GM12878 (cell line): ENCODE data around the gene ILKAP. TPM values are rescaled to one million over a fixed set of nuclear protein-coding genes. Genes with fewer than 3 reads are reported as not detected.
A peak's percentile ranks its signal among the peaks of the same experiment; 100 is the strongest.

ENCODE experiments used
- ATAC-seq: fragments of 200-7000 bp; cut with Tn5 transposase; 3 replicates; pipeline ENCODE4 v1.9.1; 2020; ENCODE audit warnings: mild to moderate bottlenecking, moderate library complexity
- BruUV-seq: library from RNA; stranded (reverse); fragments of 400-500 nt; replicated peaks from 2 replicates; lab custom pipeline; 2021; lab: Mats Ljungman, UMichigan
- CTCF ChIA-PET: fragments of 300-600 bp; sonication (Branson Sonifier 250); formaldehyde crosslinking; extraction: SDS; loops from one replicate; lab custom pipeline; 2021; ENCODE audit warnings: inconsistent platforms; lab: Yijun Ruan, JAX
- POLR2A ChIA-PET: fragments of 350-600 bp; formaldehyde crosslinking; extraction: SDS; loops from one replicate; lab custom pipeline; 2021; ENCODE audit warnings: inconsistent platforms; lab: Charles Lee
- RAD21 ChIA-PET: fragments of 300-600 bp; sonication (Branson Sonifier 250); formaldehyde crosslinking; loops from one replicate; lab custom pipeline; 2023; ENCODE audit warnings: antibody characterized with exemption; ENCODE audit not compliant: unreplicated experiment; lab: Charles Lee
- SMC1A ChIA-PET: fragments of 300-600 bp; sonication (Branson Sonifier 250); formaldehyde crosslinking; loops from one replicate; lab custom pipeline; 2023; ENCODE audit not compliant: unreplicated experiment, uncharacterized antibody; lab: Charles Lee
- DNase-seq: peaks from one replicate; pipeline ENCODE4 v3.0.0-alpha.2; 2011; ENCODE audit warnings: low read depth, low spot score
- FAIRE-seq: peaks from 3 replicates; lab custom pipeline; 2011; peaks lifted over from hg19 to GRCh38; lab: Jason Lieb, UNC
- H2AFZ ChIP-seq: 2 replicates; pipeline ENCODE4 v1.6.0; 2011; ENCODE audit warnings: low read depth, low read length, control low read depth; ENCODE audit not compliant: control insufficient read depth
- H3K27ac ChIP-seq: 2 replicates; pipeline ENCODE4 v1.5.1; 2011; ENCODE audit warnings: control low read depth; ENCODE audit not compliant: control insufficient read depth, insufficient read depth
- H3K27me3 ChIP-seq, 2 experiments: replicated peaks in 1 of 2; 2 replicates each; pipeline versions ENCODE4 v1.6.0 to v1.6.1; 2011; ENCODE audit warnings: low read length in 1 of 2; ENCODE audit not compliant: control insufficient read depth in 2 of 2, insufficient read depth in 2 of 2
- H3K36me3 ChIP-seq, 2 experiments: 2 replicates each; pipeline ENCODE4 v1.5.1; 2011; ENCODE audit warnings: low read length in 1 of 2; ENCODE audit not compliant: control insufficient read depth in 2 of 2, insufficient read depth in 2 of 2
- H3K4me1 ChIP-seq: 2 replicates; pipeline ENCODE4 v1.6.1; 2011; ENCODE audit warnings: mild to moderate bottlenecking, low read length, moderate library complexity, mixed read lengths; ENCODE audit not compliant: control insufficient read depth, insufficient read depth
- H3K4me2 ChIP-seq: 2 replicates; pipeline ENCODE4 v1.6.0; 2011; ENCODE audit warnings: control low read depth; ENCODE audit not compliant: control insufficient read depth, insufficient read depth
- H3K4me3 ChIP-seq: fragments of 200-600 bp; sonication (generic); 2 replicates; pipeline ENCODE4 v1.5.1; 2016
- H3K79me2 ChIP-seq: 2 replicates; pipeline ENCODE4 v1.6.0; 2011; ENCODE audit warnings: low read length; ENCODE audit not compliant: control insufficient read depth, insufficient read depth
- H3K9ac ChIP-seq: 2 replicates; pipeline ENCODE4 v1.8.0; 2011; ENCODE audit warnings: low read length, control low read depth, mixed read lengths; ENCODE audit not compliant: control insufficient read depth, insufficient read depth
- H3K9me3 ChIP-seq: replicated peaks from 3 replicates; pipeline ENCODE4 v1.5.1; 2011; ENCODE audit warnings: mild to moderate bottlenecking, low read length; ENCODE audit not compliant: control insufficient read depth, insufficient read depth
- H4K20me1 ChIP-seq: 2 replicates; pipeline ENCODE4 v1.6.0; 2011; ENCODE audit not compliant: control insufficient read depth, insufficient read depth
- JUNB ChIP-seq: IDR thresholded peaks from 2 replicates; pipeline ENCODE4 v1.6.1; 2016; ENCODE audit warnings: antibody characterized with exemption, mild to moderate bottlenecking
- MEF2B ChIP-seq: fragments of 450-650 bp; IDR thresholded peaks from 2 replicates; pipeline ENCODE4 v1.6.1; 2018; ENCODE audit warnings: mild to moderate bottlenecking, moderate library complexity; ENCODE audit not compliant: partially characterized antibody, poor library complexity, severe bottlenecking
- SPI1 ChIP-seq: IDR thresholded peaks from 2 replicates; pipeline ENCODE4 v1.6.1; 2011; ENCODE audit warnings: low read depth, mild to moderate bottlenecking, low read length, moderate library complexity, borderline replicate concordance; ENCODE audit not compliant: insufficient read depth
- ZNF274 ChIP-seq: IDR thresholded peaks from one replicate; pipeline ENCODE4 v1.8.0; 2011; ENCODE audit not compliant: insufficient read length, insufficient read depth
- WGBS: methylation state at CpG from one replicate; pipeline ENCODE4 v1.1.6; 2016; ENCODE audit warnings: low lambda C conversion rate; ENCODE audit not compliant: insufficient replicate concordance, insufficient coverage; ENCODE audit errors: missing lambda C conversion rate; 5-methylcytosine and 5-hydroxymethylcytosine counted together
- in situ Hi-C: fragments of 300-500 bp; cut with MboI; formaldehyde crosslinking; loops from 9 replicates; pipeline ENCODE4 v1.14.3; 2018; ENCODE audit warnings: mixed read lengths
- intact Hi-C: fragments of 100-400 bp; cut with micrococcal nuclease; formaldehyde crosslinking; loops from one replicate; pipeline ENCODE4 v1.14.2; 2022; ENCODE audit not compliant: unreplicated experiment
- polyA plus RNA-seq, 11 experiments: library from polyadenylated mRNA; depleted of rRNA in 4 of 11; unstranded in 6 of 11; stranded (reverse) in 5 of 11; fragments of >200 nt; fragmentation: Nextera tagmentation in 4 of 11; fragmentation: Illumina TruSeq in 1 of 11; extraction: Ambion mirVana in 4 of 11; extraction: Trizol in 1 of 11; gene quantifications; 1 replicate in 1 of 11; 2 replicates in 10 of 11; pipeline versions ENCODE4 v1.2.1 to v1.2.3, GENCODE V29; 2011 to 2016; ENCODE audit warnings: inconsistent platforms in 2 of 11, missing spikeins in 2 of 11, low read depth in 1 of 11
- total RNA-seq, 4 experiments: library from RNA; depleted of rRNA in 3 of 4; stranded (reverse); fragments of >200 nt in 3 of 4; fragmentation: Illumina TruSeq in 1 of 4; extraction: Trizol in 1 of 4; gene quantifications; 2 replicates each; pipeline versions ENCODE4 v1.2.1 to v1.2.3, GENCODE V29; 2013 to 2021
- TF ChIP-seq, protein P1 (sequence below): IDR thresholded peaks from 2 replicates; pipeline ENCODE4 v1.6.1; 2011; ENCODE audit warnings: mild to moderate bottlenecking, low read depth, low read length, moderate library complexity; ENCODE audit not compliant: insufficient replicate concordance
- TF ChIP-seq, protein P2 (sequence below): IDR thresholded peaks from 2 replicates; pipeline ENCODE4 v1.6.1; 2012; ENCODE audit warnings: low read depth, low read length, improper control_type of control experiment
- TF ChIP-seq, protein P3 (sequence below): IDR thresholded peaks from 2 replicates; pipeline ENCODE4 v1.6.1; 2012; ENCODE audit warnings: mild to moderate bottlenecking, low read depth, low read length

The ILKAP gene
- total and polyA plus RNA-seq, 10 of the 15 experiments (the other 5 are each of a cell fraction or from before 2014, with no cell fraction given), result 4.2 to 65.3 (median 37.3) TPM

DNA sequence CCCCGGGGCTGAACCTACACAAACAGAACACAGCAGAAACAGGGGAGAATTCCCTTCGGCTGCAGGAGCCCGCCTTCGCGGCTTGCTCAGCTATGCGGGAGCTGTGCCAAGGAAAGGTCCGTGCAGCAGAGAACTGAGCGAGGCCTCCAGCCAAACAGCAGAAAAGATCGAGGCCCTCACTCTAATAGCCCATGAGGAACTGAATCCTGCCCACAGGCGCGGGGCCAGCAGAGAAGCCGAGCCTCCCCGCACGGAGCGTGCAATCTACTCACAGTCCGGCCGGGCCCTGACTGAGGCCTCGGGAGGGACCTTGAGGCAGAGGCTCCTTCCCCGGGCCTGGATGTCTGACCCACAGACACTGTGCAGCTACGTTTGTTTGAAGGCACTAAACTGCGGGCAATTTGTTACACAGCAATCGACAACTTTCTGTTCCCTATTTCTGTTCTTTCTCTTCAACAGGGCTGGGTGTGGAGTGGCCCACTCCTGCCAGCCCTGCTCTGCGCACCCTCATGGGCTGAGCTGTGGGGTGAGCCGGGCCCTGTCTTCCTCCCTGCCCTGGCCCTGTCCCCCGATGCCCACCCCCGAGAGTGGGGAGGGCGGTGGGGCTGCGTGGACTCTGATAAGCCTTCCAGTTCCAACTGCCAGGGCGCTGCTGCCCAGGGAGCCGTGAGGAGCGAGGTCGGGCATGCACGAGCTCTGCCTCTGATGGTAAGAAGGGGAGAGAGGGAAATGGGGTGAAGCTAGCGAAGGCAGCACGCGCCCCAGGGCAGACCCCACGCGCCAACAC is 22.6 kb upstream of the ILKAP start:
- H3K9ac ChIP-seq, result no peak overlapping the region
- RAD21 ChIA-PET, result no interaction called here
- no peak overlapping the region for H3K27ac ChIP-seq
- WGBS, result 68% methylated on average over 35 of the region's 38 CpGs
- H3K36me3 ChIP-seq, result no peaks in the 10 kb centered on the region
- BruUV-seq, result no TSS peak
- CTCF ChIA-PET, result no interaction called here
- in situ Hi-C loops (no loop called here), intact Hi-C loops (no loop called here)
- H3K27me3 ChIP-seq, result no peaks in the 10 kb centered on the region; a peak in 4 of 4 replicates
- H3K4me2 ChIP-seq, result no peak overlapping the region
- no peaks in the 10 kb centered on the region for H3K9me3 ChIP-seq
- no peaks in the 10 kb centered on the region for H3K79me2 ChIP-seq
- SMC1A ChIA-PET, result no interaction called here
- POLR2A ChIA-PET, result no interaction called here
- H3K4me3 ChIP-seq, result no peak overlapping the region
- no peak overlapping the region for H2AFZ ChIP-seq
- ATAC-seq, result peak; percentile 70
- H4K20me1 ChIP-seq, result no peaks in the 10 kb centered on the region
- no peaks in the 10 kb centered on the region for H3K4me1 ChIP-seq
- no peak for DNase-seq
- FAIRE-seq, result no peak
- TF ChIP-seq SPI1, result peak; percentile 41; the same call in 1 of the 2 replicates
- TF ChIP-seq, protein P1, sequence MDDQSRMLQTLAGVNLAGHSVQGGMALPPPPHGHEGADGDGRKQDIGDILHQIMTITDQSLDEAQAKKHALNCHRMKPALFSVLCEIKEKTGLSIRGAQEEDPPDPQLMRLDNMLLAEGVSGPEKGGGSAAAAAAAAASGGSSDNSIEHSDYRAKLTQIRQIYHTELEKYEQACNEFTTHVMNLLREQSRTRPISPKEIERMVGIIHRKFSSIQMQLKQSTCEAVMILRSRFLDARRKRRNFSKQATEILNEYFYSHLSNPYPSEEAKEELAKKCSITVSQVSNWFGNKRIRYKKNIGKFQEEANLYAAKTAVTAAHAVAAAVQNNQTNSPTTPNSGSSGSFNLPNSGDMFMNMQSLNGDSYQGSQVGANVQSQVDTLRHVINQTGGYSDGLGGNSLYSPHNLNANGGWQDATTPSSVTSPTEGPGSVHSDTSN, result no peak

DNA sequence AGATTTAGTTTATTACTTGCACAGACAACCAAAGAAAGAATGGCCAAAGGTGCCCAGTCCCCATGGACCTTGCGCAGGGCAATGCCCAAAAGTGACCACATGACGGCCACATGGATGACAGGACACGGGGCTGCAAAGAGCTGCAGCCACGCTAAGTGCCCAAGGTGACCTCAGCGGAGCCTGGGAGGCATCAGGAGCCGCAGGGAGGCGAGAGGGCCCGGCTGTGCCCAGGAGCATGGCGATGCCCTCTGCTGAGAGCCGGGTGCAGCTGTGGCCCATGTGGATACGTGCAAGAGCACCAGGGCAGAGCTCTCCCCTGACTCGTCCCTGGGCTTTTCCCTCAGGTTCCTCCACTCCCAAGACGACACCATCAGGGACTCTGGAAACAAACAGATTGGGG is 21.6 kb upstream of the ILKAP start:
- H4K20me1 ChIP-seq, result no peaks in the 10 kb centered on the region
- WGBS, result 50% methylated on average over 13 of the region's 13 CpGs
- POLR2A ChIA-PET, result no interaction called here
- H3K4me2 ChIP-seq, result no peak overlapping the region
- H3K4me3 ChIP-seq, result no peak overlapping the region
- H3K9ac ChIP-seq, result no peak overlapping the region
- H3K9me3 ChIP-seq, result no peaks in the 10 kb centered on the region
- ATAC-seq (no peak), DNase-seq (no peak), FAIRE-seq (no peak)
- intact Hi-C loops, result no loop called here
- SMC1A ChIA-PET, result no interaction called here
- no peaks in the 10 kb centered on the region for H3K4me1 ChIP-seq
- in situ Hi-C loops, result no loop called here
- H2AFZ ChIP-seq, result no peak overlapping the region
- H3K27ac ChIP-seq, result no peak overlapping the region
- BruUV-seq, result no TSS peak
- no peaks in the 10 kb centered on the region; a peak in 2 of 4 replicates for H3K27me3 ChIP-seq
- H3K79me2 ChIP-seq, result no peaks in the 10 kb centered on the region
- CTCF ChIA-PET, result no interaction called here
- RAD21 ChIA-PET, result no interaction called here
- H3K36me3 ChIP-seq, result no peaks in the 10 kb centered on the region
- TF ChIP-seq, protein P2, sequence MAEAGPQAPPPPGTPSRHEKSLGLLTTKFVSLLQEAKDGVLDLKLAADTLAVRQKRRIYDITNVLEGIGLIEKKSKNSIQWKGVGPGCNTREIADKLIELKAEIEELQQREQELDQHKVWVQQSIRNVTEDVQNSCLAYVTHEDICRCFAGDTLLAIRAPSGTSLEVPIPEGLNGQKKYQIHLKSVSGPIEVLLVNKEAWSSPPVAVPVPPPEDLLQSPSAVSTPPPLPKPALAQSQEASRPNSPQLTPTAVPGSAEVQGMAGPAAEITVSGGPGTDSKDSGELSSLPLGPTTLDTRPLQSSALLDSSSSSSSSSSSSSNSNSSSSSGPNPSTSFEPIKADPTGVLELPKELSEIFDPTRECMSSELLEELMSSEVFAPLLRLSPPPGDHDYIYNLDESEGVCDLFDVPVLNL, result no peak
- TF ChIP-seq ZNF274 (no peak), MEF2B (no peak), JUNB (no peak)
- TF ChIP-seq, protein P1, result no peak
- TF ChIP-seq, protein P3, sequence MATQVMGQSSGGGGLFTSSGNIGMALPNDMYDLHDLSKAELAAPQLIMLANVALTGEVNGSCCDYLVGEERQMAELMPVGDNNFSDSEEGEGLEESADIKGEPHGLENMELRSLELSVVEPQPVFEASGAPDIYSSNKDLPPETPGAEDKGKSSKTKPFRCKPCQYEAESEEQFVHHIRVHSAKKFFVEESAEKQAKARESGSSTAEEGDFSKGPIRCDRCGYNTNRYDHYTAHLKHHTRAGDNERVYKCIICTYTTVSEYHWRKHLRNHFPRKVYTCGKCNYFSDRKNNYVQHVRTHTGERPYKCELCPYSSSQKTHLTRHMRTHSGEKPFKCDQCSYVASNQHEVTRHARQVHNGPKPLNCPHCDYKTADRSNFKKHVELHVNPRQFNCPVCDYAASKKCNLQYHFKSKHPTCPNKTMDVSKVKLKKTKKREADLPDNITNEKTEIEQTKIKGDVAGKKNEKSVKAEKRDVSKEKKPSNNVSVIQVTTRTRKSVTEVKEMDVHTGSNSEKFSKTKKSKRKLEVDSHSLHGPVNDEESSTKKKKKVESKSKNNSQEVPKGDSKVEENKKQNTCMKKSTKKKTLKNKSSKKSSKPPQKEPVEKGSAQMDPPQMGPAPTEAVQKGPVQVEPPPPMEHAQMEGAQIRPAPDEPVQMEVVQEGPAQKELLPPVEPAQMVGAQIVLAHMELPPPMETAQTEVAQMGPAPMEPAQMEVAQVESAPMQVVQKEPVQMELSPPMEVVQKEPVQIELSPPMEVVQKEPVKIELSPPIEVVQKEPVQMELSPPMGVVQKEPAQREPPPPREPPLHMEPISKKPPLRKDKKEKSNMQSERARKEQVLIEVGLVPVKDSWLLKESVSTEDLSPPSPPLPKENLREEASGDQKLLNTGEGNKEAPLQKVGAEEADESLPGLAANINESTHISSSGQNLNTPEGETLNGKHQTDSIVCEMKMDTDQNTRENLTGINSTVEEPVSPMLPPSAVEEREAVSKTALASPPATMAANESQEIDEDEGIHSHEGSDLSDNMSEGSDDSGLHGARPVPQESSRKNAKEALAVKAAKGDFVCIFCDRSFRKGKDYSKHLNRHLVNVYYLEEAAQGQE, result no peak
